Measurements from ENCODE around the gene LEMD3.

Gene LEMD3

GRCh38 chr12:65287426-65287825 is 118.0 kb downstream of the LEMD3 start:
- Histone ChIP-seq H3K9me3 (no peaks in the 10 kb centered on the region), H3K4me3 (no peak overlapping the region), H3K4me1 (peaks cover 0 to 83% (median 29%) of the 10 kb centered on the region in 4 donors), H3K36me3 (no peaks in the 10 kb centered on the region), H3K27me3 (no peaks in the 10 kb centered on the region), H3K27ac (no peak overlapping the region)
- no peak for DNase-seq
- TF ChIP-seq CTCF (IDR thresholded peaks at IDR 0.05): no peak
- intact Hi-C loops (cut with DNase I; ENCODE audit: low total_unique reads): no loop called here

DNA sequence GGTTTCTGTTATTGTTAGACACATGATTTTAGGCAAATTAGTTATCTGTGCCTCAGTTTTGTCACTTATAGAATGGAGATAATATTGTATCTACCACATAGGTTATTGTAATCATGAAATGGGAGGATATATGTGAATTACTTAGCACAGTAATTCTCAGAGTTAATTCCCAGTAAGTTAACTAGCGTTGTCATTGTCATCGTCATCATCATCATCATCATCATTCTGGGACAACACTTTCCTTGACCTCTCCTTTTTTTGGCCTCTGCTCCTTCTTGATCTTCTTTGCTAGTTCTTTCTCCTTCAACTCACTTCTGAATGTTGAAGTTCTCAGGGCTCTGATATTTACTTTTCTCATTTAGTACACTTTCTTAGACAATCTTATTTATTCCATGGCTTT is 122.9 kb downstream of the LEMD3 start:
- Histone ChIP-seq H3K27me3 (no peaks in the 10 kb centered on the region), H3K4me3 (no peak overlapping the region), H3K36me3 (no peaks in the 10 kb centered on the region), H3K9me3 (no peaks in the 10 kb centered on the region), H3K27ac (no peak overlapping the region), H3K4me1 (peaks cover 0 to 77% (median 12%) of the 10 kb centered on the region in 4 donors)
- intact Hi-C loops (cut with DNase I; ENCODE audit: low total_unique reads): no loop called here
- DNase-seq: no peak
- no peak for TF ChIP-seq CTCF (IDR thresholded peaks at IDR 0.05)

- H3K27ac ChIP-seq: no peak overlapping the region
- DNase-seq: no peak
- TF ChIP-seq CTCF (IDR thresholded peaks at IDR 0.05): no peak
- intact Hi-C loops (cut with DNase I; ENCODE audit: low total_unique reads): no loop called here
- peaks cover 0 to 71% (median 9%) of the 10 kb centered on the region in 4 donors for H3K4me1 ChIP-seq
- no peaks in the 10 kb centered on the region for H3K36me3 ChIP-seq
- no peak overlapping the region for H3K4me3 ChIP-seq
- H3K27me3 ChIP-seq: no peaks in the 10 kb centered on the region
- H3K9me3 ChIP-seq: no peaks in the 10 kb centered on the region
Observed at GRCh38 chr12:65293735-65294134, 124.4 kb downstream of the LEMD3 start.

DNA sequence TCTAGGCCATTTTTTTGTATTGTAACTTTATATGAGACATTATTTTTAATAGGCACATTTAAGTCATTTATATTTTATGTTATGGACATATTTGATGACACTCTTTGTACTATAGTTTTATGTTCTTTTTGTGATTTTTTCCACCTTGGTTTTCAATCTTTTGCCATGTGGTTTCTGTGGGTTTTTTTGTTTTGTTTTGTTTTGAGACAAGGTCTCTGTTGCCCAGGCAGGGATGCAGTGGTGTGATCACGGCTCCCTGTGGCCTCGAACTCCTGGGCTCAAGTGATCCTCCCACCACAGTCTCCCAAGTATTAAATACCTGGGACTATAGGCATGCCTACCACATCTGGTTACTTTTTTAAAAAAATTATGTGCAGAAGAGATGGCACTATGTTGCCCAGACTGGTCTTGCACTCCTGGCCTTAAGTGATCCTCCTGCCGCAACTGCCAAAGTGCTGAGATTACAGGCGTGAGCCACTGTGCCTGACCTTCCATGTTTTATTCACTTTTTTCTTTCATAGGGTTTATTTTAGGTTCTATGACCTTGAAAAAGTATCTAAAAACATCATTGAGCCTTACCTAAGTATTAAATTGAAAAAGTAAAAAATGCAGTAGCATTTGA is 125.4 kb downstream of the LEMD3 start:
- intact Hi-C loops (cut with DNase I; ENCODE audit: low total_unique reads): no loop called here
- H3K27me3 ChIP-seq: no peaks in the 10 kb centered on the region
- DNase-seq: no peak
- H3K27ac ChIP-seq: no peak overlapping the region
- TF ChIP-seq CTCF (IDR thresholded peaks at IDR 0.05): no peak
- no peaks in the 10 kb centered on the region for H3K36me3 ChIP-seq
- H3K9me3 ChIP-seq: no peaks in the 10 kb centered on the region
- peaks cover 0 to 81% (median 9%) of the 10 kb centered on the region in 4 donors for H3K4me1 ChIP-seq
- H3K4me3 ChIP-seq: no peak overlapping the region

GRCh38 chr12:65296508-65297265 is 127.3 kb downstream of the LEMD3 start:
- TF ChIP-seq CTCF (IDR thresholded peaks at IDR 0.05): no peak
- intact Hi-C loops (cut with DNase I; ENCODE audit: low total_unique reads): no loop called here
- no peak overlapping the region for H3K27ac ChIP-seq
- no peaks in the 10 kb centered on the region for H3K36me3 ChIP-seq
- peaks cover 0 to 86% (median 13%) of the 10 kb centered on the region in 4 donors for H3K4me1 ChIP-seq
- H3K27me3 ChIP-seq: no peaks in the 10 kb centered on the region
- no peaks in the 10 kb centered on the region for H3K9me3 ChIP-seq
- no peak overlapping the region for H3K4me3 ChIP-seq
- DNase-seq: no peak

All from tibial artery (tissue), 4 donors.